WTC11 (cell line): Measurements from ENCODE around the gene SOCS4. TPM values are rescaled to one million over a fixed set of nuclear protein-coding genes. Genes with fewer than 3 reads are reported as not detected.
"Not testable (repeated sequence)": the region's sequence is repeated elsewhere in the genome, so short reads cannot be mapped to it uniquely, and the experiment has no call there.

Source experiments
- ATAC-seq: fragments of 200-7000 bp; cut with Tn5 transposase; 2 replicates; pipeline ENCODE4 v1.10.0; 2021; ENCODE audit warnings: mild to moderate bottlenecking, moderate library complexity
- CTCF ChIA-PET: fragments of 300-600 bp; sonication (Branson Sonifier 250); formaldehyde crosslinking; loops from one replicate; lab custom pipeline; 2021; ENCODE audit warnings: antibody characterized with exemption; lab: Charles Lee
- POLR2A ChIA-PET: fragments of 350-600 bp; sonication (Branson Sonifier 250); formaldehyde crosslinking; loops from one replicate; lab custom pipeline; 2021; ENCODE audit warnings: antibody characterized with exemption; lab: Charles Lee
- DNase-seq: peaks from one replicate; pipeline ENCODE4 v3.0.0; 2021; ENCODE audit warnings: low spot score
- H3K27ac Mint-ChIP-seq: 2 replicates; pipeline ENCODE4 v1.8.0; 2021; ENCODE audit warnings: mixed read lengths
- H3K27me3 Mint-ChIP-seq: 2 replicates; pipeline ENCODE4 v1.8.0; 2021; ENCODE audit warnings: low read depth, mild to moderate bottlenecking, moderate library complexity, mixed read lengths
- H3K36me3 Mint-ChIP-seq: 2 replicates; pipeline ENCODE4 v1.8.0; 2021; ENCODE audit warnings: mixed read lengths
- H3K4me1 Mint-ChIP-seq: 2 replicates; pipeline ENCODE4 v1.8.0; 2022; ENCODE audit warnings: mixed read lengths
- H3K4me3 Mint-ChIP-seq: 2 replicates; pipeline ENCODE4 v1.8.0; 2021; ENCODE audit warnings: mild to moderate bottlenecking, moderate library complexity, mixed read lengths
- H3K9me3 Mint-ChIP-seq: 2 replicates; pipeline ENCODE4 v1.8.0; 2021; ENCODE audit warnings: mixed read lengths
- CBFB ChIP-seq: sonication (generic); formaldehyde crosslinking; IDR thresholded peaks from 2 replicates; pipeline ENCODE4 v1.8.1; 2022; ENCODE audit warnings: mild to moderate bottlenecking, low read depth, missing genetic modification reagents
- CREM ChIP-seq: sonication (generic); formaldehyde crosslinking; IDR thresholded peaks from 2 replicates; pipeline ENCODE4 v1.8.1; 2022; ENCODE audit warnings: mild to moderate bottlenecking, missing genetic modification reagents, moderate library complexity
- ETV6 ChIP-seq: sonication (generic); formaldehyde crosslinking; IDR thresholded peaks from 2 replicates; pipeline ENCODE4 v1.8.1; 2022; ENCODE audit warnings: mild to moderate bottlenecking, missing genetic modification reagents
- FOXJ3 ChIP-seq: sonication (generic); formaldehyde crosslinking; IDR thresholded peaks from 2 replicates; pipeline ENCODE4 v1.9.0; 2021; ENCODE audit warnings: missing genetic modification reagents, mild to moderate bottlenecking, borderline replicate concordance
- FOXP1 ChIP-seq: sonication (generic); formaldehyde crosslinking; IDR thresholded peaks from 2 replicates; pipeline ENCODE4 v1.8.0; 2022; ENCODE audit warnings: missing genetic modification reagents, mild to moderate bottlenecking, moderate library complexity, borderline replicate concordance
- GTF2I ChIP-seq: fragments of 250-450 bp; sonication (Bioruptor Pico); conservative IDR thresholded peaks from 2 replicates; pipeline ENCODE4 v1.4.0; 2021; ENCODE audit warnings: mild to moderate bottlenecking
- NFYB ChIP-seq: sonication (generic); formaldehyde crosslinking; conservative IDR thresholded peaks from 2 replicates; pipeline ENCODE4 v1.8.0; 2022; ENCODE audit warnings: low read depth, missing genetic modification reagents
- ZNF423 ChIP-seq: fragments of 250-450 bp; sonication (Bioruptor Pico); IDR thresholded peaks from 2 replicates; pipeline ENCODE4 v2.1.2; 2022; ENCODE audit warnings: mild to moderate bottlenecking, moderate library complexity
- ZNF671 ChIP-seq: fragments of 250-450 bp; sonication (Bioruptor Pico); IDR thresholded peaks from 2 replicates; pipeline ENCODE4 v1.8.0; 2021; ENCODE audit warnings: mild to moderate bottlenecking
- total RNA-seq: library from RNA; stranded (reverse); gene quantifications from 3 replicates; pipeline ENCODE4 v1.2.3, GENCODE V29; 2021
- TF ChIP-seq, protein P1 (sequence below): sonication (generic); formaldehyde crosslinking; IDR thresholded peaks from 2 replicates; pipeline ENCODE4 v1.8.0; 2022; ENCODE audit warnings: mild to moderate bottlenecking, missing genetic modification reagents
- TF ChIP-seq, protein P2 (sequence below): fragments of 250-450 bp; sonication (Bioruptor Pico); IDR thresholded peaks from 2 replicates; pipeline ENCODE4 v1.9.0; 2021; ENCODE audit warnings: mild to moderate bottlenecking, borderline replicate concordance
- TF ChIP-seq, protein P3 (sequence below): sonication (generic); formaldehyde crosslinking; IDR thresholded peaks from 2 replicates; pipeline ENCODE4 v1.8.1; 2023; ENCODE audit warnings: mild to moderate bottlenecking, missing genetic modification reagents, moderate library complexity
- TF ChIP-seq, protein P4 (sequence below): sonication (generic); formaldehyde crosslinking; IDR thresholded peaks from 2 replicates; pipeline ENCODE4 v1.8.0; 2023; ENCODE audit warnings: missing genetic modification reagents, mild to moderate bottlenecking, borderline replicate concordance
- TF ChIP-seq, protein P5 (sequence below): sonication (generic); formaldehyde crosslinking; IDR thresholded peaks from 2 replicates; pipeline ENCODE4 v1.8.0; 2023; ENCODE audit warnings: missing genetic modification reagents
- TF ChIP-seq, protein P6 (sequence below): sonication (generic); formaldehyde crosslinking; IDR thresholded peaks from 2 replicates; pipeline ENCODE4 v1.8.1; 2023; ENCODE audit warnings: mild to moderate bottlenecking, missing genetic modification reagents
- TF ChIP-seq, protein P7 (sequence below): fragments of 250-450 bp; sonication (Bioruptor Pico); IDR thresholded peaks from 2 replicates; pipeline ENCODE4 v1.8.0; 2021; ENCODE audit warnings: mild to moderate bottlenecking
- TF ChIP-seq, protein P8 (sequence below): sonication (generic); formaldehyde crosslinking; IDR thresholded peaks from 2 replicates; pipeline ENCODE4 v1.8.1; 2022; ENCODE audit warnings: mild to moderate bottlenecking, missing genetic modification reagents, moderate library complexity, borderline replicate concordance

The SOCS4 gene
- total RNA-seq, 1 experiment from 2014 or later: 21.3 TPM

DNA sequence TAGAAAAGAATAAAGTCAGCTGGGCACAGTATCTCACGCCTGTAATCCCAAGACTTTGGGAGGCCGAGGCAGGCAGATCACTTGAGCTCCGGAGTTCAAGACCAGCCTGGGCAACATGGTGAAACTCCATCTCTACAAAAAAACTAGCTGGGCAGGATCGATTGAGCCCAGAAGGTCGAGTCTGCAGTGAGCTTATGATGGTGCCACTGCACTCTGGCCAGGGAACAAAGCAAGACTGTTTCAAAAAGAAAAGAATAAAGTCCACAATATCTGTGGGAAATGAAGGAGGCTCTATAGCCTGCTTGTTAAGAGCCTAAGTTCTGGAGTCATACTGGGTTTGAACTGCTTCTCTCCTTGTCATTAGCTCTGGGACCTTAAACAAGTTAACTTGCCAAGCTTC is 32.3 kb downstream of the SOCS4 start (continued):
- TF ChIP-seq, protein P1, sequence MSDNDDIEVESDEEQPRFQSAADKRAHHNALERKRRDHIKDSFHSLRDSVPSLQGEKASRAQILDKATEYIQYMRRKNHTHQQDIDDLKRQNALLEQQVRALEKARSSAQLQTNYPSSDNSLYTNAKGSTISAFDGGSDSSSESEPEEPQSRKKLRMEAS (CRISPR knock-in tag): no peak
- TF ChIP-seq, protein P2, sequence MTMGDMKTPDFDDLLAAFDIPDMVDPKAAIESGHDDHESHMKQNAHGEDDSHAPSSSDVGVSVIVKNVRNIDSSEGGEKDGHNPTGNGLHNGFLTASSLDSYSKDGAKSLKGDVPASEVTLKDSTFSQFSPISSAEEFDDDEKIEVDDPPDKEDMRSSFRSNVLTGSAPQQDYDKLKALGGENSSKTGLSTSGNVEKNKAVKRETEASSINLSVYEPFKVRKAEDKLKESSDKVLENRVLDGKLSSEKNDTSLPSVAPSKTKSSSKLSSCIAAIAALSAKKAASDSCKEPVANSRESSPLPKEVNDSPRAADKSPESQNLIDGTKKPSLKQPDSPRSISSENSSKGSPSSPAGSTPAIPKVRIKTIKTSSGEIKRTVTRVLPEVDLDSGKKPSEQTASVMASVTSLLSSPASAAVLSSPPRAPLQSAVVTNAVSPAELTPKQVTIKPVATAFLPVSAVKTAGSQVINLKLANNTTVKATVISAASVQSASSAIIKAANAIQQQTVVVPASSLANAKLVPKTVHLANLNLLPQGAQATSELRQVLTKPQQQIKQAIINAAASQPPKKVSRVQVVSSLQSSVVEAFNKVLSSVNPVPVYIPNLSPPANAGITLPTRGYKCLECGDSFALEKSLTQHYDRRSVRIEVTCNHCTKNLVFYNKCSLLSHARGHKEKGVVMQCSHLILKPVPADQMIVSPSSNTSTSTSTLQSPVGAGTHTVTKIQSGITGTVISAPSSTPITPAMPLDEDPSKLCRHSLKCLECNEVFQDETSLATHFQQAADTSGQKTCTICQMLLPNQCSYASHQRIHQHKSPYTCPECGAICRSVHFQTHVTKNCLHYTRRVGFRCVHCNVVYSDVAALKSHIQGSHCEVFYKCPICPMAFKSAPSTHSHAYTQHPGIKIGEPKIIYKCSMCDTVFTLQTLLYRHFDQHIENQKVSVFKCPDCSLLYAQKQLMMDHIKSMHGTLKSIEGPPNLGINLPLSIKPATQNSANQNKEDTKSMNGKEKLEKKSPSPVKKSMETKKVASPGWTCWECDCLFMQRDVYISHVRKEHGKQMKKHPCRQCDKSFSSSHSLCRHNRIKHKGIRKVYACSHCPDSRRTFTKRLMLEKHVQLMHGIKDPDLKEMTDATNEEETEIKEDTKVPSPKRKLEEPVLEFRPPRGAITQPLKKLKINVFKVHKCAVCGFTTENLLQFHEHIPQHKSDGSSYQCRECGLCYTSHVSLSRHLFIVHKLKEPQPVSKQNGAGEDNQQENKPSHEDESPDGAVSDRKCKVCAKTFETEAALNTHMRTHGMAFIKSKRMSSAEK (CRISPR knock-in tag): no peak
- TF ChIP-seq, protein P3, sequence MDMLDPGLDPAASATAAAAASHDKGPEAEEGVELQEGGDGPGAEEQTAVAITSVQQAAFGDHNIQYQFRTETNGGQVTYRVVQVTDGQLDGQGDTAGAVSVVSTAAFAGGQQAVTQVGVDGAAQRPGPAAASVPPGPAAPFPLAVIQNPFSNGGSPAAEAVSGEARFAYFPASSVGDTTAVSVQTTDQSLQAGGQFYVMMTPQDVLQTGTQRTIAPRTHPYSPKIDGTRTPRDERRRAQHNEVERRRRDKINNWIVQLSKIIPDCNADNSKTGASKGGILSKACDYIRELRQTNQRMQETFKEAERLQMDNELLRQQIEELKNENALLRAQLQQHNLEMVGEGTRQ (CRISPR knock-in tag): no peak
- TF ChIP-seq ETV6 (no peak), NFYB (CRISPR knock-in tag) (no peak), CBFB (no peak)
- TF ChIP-seq, protein P4, sequence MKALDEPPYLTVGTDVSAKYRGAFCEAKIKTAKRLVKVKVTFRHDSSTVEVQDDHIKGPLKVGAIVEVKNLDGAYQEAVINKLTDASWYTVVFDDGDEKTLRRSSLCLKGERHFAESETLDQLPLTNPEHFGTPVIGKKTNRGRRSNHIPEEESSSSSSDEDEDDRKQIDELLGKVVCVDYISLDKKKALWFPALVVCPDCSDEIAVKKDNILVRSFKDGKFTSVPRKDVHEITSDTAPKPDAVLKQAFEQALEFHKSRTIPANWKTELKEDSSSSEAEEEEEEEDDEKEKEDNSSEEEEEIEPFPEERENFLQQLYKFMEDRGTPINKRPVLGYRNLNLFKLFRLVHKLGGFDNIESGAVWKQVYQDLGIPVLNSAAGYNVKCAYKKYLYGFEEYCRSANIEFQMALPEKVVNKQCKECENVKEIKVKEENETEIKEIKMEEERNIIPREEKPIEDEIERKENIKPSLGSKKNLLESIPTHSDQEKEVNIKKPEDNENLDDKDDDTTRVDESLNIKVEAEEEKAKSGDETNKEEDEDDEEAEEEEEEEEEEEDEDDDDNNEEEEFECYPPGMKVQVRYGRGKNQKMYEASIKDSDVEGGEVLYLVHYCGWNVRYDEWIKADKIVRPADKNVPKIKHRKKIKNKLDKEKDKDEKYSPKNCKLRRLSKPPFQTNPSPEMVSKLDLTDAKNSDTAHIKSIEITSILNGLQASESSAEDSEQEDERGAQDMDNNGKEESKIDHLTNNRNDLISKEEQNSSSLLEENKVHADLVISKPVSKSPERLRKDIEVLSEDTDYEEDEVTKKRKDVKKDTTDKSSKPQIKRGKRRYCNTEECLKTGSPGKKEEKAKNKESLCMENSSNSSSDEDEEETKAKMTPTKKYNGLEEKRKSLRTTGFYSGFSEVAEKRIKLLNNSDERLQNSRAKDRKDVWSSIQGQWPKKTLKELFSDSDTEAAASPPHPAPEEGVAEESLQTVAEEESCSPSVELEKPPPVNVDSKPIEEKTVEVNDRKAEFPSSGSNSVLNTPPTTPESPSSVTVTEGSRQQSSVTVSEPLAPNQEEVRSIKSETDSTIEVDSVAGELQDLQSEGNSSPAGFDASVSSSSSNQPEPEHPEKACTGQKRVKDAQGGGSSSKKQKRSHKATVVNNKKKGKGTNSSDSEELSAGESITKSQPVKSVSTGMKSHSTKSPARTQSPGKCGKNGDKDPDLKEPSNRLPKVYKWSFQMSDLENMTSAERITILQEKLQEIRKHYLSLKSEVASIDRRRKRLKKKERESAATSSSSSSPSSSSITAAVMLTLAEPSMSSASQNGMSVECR (CRISPR knock-in tag): no peak
- TF ChIP-seq, protein P5, sequence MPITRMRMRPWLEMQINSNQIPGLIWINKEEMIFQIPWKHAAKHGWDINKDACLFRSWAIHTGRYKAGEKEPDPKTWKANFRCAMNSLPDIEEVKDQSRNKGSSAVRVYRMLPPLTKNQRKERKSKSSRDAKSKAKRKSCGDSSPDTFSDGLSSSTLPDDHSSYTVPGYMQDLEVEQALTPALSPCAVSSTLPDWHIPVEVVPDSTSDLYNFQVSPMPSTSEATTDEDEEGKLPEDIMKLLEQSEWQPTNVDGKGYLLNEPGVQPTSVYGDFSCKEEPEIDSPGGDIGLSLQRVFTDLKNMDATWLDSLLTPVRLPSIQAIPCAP (CRISPR knock-in tag): no peak

DNA sequence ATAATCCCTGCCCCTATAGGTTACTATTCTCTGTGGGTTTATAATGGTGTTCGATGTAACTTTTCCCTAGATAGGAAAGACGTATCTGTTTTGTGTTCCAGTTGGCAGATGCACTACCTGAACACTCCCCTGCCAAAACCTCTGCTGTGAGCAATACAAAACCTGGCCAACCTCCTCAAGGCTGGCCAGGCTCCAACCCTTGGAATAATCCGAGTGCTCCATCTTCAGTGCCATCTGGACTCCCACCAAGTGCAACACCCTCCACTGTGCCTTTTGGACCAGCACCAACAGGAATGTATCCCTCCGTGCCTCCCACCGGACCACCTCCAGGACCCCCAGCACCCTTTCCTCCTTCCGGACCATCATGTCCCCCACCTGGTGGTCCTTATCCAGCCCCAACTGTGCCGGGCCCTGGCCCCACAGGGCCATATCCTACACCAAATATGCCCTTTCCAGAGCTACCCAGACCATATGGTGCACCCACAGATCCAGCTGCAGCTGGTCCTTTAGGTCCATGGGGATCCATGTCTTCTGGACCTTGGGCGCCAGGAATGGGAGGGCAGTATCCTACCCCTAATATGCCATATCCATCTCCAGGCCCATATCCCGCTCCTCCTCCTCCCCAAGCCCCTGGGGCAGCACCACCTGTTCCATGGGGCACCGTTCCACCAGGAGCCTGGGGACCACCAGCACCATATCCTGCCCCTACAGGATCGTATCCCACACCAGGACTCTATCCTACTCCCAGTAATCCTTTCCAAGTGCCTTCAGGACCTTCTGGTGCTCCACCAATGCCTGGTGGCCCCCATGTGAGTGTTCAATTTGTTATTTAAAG is 35.7 kb downstream of the SOCS4 start:
- ChIA-PET CTCF (no interaction called here), POLR2A (no interaction called here)
- no peak for TF ChIP-seq ZNF671 (CRISPR knock-in tag)
- TF ChIP-seq FOXP1 (CRISPR knock-in tag): no peak
- no peak for TF ChIP-seq CREM (CRISPR knock-in tag)
- TF ChIP-seq FOXJ3 (CRISPR knock-in tag): no peak
- no peak for TF ChIP-seq ZNF423 (CRISPR knock-in tag)
- TF ChIP-seq, protein P6, sequence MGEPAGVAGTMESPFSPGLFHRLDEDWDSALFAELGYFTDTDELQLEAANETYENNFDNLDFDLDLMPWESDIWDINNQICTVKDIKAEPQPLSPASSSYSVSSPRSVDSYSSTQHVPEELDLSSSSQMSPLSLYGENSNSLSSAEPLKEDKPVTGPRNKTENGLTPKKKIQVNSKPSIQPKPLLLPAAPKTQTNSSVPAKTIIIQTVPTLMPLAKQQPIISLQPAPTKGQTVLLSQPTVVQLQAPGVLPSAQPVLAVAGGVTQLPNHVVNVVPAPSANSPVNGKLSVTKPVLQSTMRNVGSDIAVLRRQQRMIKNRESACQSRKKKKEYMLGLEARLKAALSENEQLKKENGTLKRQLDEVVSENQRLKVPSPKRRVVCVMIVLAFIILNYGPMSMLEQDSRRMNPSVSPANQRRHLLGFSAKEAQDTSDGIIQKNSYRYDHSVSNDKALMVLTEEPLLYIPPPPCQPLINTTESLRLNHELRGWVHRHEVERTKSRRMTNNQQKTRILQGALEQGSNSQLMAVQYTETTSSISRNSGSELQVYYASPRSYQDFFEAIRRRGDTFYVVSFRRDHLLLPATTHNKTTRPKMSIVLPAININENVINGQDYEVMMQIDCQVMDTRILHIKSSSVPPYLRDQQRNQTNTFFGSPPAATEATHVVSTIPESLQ: no peak
- TF ChIP-seq, protein P7, sequence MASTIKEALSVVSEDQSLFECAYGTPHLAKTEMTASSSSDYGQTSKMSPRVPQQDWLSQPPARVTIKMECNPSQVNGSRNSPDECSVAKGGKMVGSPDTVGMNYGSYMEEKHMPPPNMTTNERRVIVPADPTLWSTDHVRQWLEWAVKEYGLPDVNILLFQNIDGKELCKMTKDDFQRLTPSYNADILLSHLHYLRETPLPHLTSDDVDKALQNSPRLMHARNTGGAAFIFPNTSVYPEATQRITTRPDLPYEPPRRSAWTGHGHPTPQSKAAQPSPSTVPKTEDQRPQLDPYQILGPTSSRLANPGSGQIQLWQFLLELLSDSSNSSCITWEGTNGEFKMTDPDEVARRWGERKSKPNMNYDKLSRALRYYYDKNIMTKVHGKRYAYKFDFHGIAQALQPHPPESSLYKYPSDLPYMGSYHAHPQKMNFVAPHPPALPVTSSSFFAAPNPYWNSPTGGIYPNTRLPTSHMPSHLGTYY (CRISPR knock-in tag): no peak
- TF ChIP-seq, protein P8, sequence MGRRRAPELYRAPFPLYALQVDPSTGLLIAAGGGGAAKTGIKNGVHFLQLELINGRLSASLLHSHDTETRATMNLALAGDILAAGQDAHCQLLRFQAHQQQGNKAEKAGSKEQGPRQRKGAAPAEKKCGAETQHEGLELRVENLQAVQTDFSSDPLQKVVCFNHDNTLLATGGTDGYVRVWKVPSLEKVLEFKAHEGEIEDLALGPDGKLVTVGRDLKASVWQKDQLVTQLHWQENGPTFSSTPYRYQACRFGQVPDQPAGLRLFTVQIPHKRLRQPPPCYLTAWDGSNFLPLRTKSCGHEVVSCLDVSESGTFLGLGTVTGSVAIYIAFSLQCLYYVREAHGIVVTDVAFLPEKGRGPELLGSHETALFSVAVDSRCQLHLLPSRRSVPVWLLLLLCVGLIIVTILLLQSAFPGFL: no peak
- no peak for TF ChIP-seq GTF2I
- DNase-seq (no peak), ATAC-seq (no peak)
- Mint-ChIP-seq H3K27ac (no peak overlapping the region), H3K4me1 (no peaks in the 10 kb centered on the region), H3K36me3 (peaks cover 65% of the 10 kb centered on the region), H3K9me3 (peaks cover 4% of the 10 kb centered on the region; the same call in 1 of the 2 replicates), H3K4me3 (no peak overlapping the region), H3K27me3 (no peaks in the 10 kb centered on the region)

DNA sequence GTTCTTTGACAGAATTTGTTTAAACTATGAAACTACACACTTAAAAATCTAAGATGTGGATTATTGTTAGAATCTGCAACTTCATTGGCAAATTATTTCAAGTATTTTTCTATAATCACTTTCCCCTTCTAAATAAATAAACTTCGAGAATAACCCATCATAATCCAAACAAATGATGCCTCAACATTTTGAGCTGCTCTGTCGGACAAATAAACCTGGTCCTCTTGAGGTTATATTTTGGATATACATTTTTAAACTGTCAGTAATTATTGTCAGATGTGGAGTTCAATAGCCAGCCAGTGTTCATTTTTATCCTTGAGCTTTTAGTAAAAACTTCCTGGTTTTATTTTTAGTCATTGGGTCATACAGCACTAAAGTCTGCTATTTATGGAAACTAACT is 37.9 kb downstream of the SOCS4 start:
- CTCF ChIA-PET: interaction anchor here (2.0 kb wide), 1 partner anchor 13 kb away, joined by 11 read pairs; the partner anchor contains the start of gene MAPK1IP1L
- H3K27ac Mint-ChIP-seq, H3K9me3 Mint-ChIP-seq, H3K27me3 Mint-ChIP-seq, DNase-seq, H3K4me1 Mint-ChIP-seq, H3K4me3 Mint-ChIP-seq, ATAC-seq, POLR2A ChIA-PET: not testable (repeated sequence)
- peaks cover 52% of the 10 kb centered on the region for H3K36me3 Mint-ChIP-seq
